Endothelial cell of umbilical vein (primary cell): ENCODE results near the gene PLB1. TPM values are rescaled to one million over a fixed set of nuclear protein-coding genes. Genes with fewer than 3 reads are reported as not detected.

Experiments
- BruUV-seq: library from RNA; stranded (reverse); fragments of 400-500 nt; replicated peaks from 2 replicates; lab custom pipeline; 2021; lab: Mats Ljungman, UMichigan
- CTCF ChIA-PET: fragments of 300-600, 350-600 bp; sonication (Branson Sonifier 250); formaldehyde crosslinking; loops from one replicate; lab custom pipeline; 2021; ENCODE audit warnings: antibody characterized with exemption, inconsistent platforms; lab: Charles Lee
- POLR2A ChIA-PET: fragments of 300-600, 350-600 bp; sonication (Branson Sonifier 250); formaldehyde crosslinking; loops from one replicate; lab custom pipeline; 2021; ENCODE audit warnings: antibody characterized with exemption, inconsistent platforms; lab: Charles Lee
- DNase-seq: peaks from one replicate; pipeline ENCODE4 v3.0.0-alpha.2; 2011; ENCODE audit warnings: low read depth, low spot score
- FAIRE-seq: peaks from 2 replicates; lab custom pipeline; 2011; peaks lifted over from hg19 to GRCh38; lab: Jason Lieb, UNC
- H2AFZ ChIP-seq: 2 replicates; pipeline ENCODE4 v1.6.0; 2012; ENCODE audit warnings: low read depth, low read length, control low read depth, inconsistent platforms
- H3K27ac ChIP-seq: 2 replicates; pipeline ENCODE4 v1.5.1; 2011; ENCODE audit warnings: low read depth, mild to moderate bottlenecking, control low read depth, low read length, moderate library complexity; ENCODE audit not compliant: insufficient read depth
- H3K27me3 ChIP-seq, 2 experiments: 2 replicates each; pipeline versions ENCODE4 v1.6.0 to v1.6.1; 2011; ENCODE audit warnings: low read length in 2 of 2, mixed read lengths in 1 of 2; ENCODE audit not compliant: control insufficient read depth in 2 of 2, insufficient read depth in 2 of 2
- H3K36me3 ChIP-seq, 2 experiments: 2 replicates in 1 of 2; 3 replicates in 1 of 2; pipeline ENCODE4 v1.5.1; 2011; ENCODE audit warnings: low read length in 2 of 2, mild to moderate bottlenecking in 1 of 2, moderate library complexity in 1 of 2; ENCODE audit not compliant: control insufficient read depth in 2 of 2, insufficient read depth in 2 of 2; ENCODE audit errors: extremely low read depth in 1 of 2
- H3K4me1 ChIP-seq: 3 replicates; pipeline ENCODE4 v1.5.1; 2011; ENCODE audit warnings: mild to moderate bottlenecking, low read length; ENCODE audit not compliant: control insufficient read depth, insufficient read depth; ENCODE audit errors: extremely low read depth
- H3K4me2 ChIP-seq: 2 replicates; pipeline ENCODE4 v1.6.1; 2011; ENCODE audit warnings: low read length, control low read depth, mixed read lengths; ENCODE audit not compliant: insufficient read depth
- H3K4me3 ChIP-seq, 3 experiments: fragments of 200-600 bp in 1 of 3; sonication (generic), shearing (Covaris generic) in 1 of 3; replicated peaks in 1 of 3; 2 replicates each; pipeline ENCODE4 v1.5.1; 2011 to 2016; ENCODE audit warnings: control low read depth in 3 of 3, low read length in 3 of 3, mild to moderate bottlenecking in 2 of 3, inconsistent platforms in 1 of 3, low read depth in 1 of 3, moderate library complexity in 1 of 3; ENCODE audit not compliant: insufficient read depth in 1 of 3
- H3K79me2 ChIP-seq: 2 replicates; pipeline ENCODE4 v1.6.0; 2012; ENCODE audit warnings: low read length, inconsistent platforms; ENCODE audit not compliant: control insufficient read depth, insufficient read depth
- H3K9ac ChIP-seq: replicated peaks from 2 replicates; pipeline ENCODE3; 2011; ENCODE audit warnings: low read length, control low read depth; ENCODE audit not compliant: insufficient read depth; ENCODE audit errors: extremely low read depth
- H3K9me1 ChIP-seq: replicated peaks from 3 replicates; pipeline ENCODE4 v1.6.0; 2011; ENCODE audit warnings: mild to moderate bottlenecking, low read length; ENCODE audit not compliant: control insufficient read depth, insufficient read depth; ENCODE audit errors: extremely low read depth
- H3K9me3 ChIP-seq: replicated peaks from 2 replicates; pipeline ENCODE4 v1.5.1; 2012; ENCODE audit warnings: low read length, inconsistent platforms; ENCODE audit not compliant: control insufficient read depth, insufficient read depth
- H4K20me1 ChIP-seq: replicated peaks from 2 replicates; pipeline ENCODE3; 2011; ENCODE audit warnings: mild to moderate bottlenecking, low read length; ENCODE audit not compliant: control insufficient read depth, insufficient read depth; ENCODE audit errors: extremely low read depth
- EZH2 ChIP-seq: IDR thresholded peaks from 2 replicates; pipeline ENCODE4 v1.6.1; 2012; ENCODE audit warnings: borderline replicate concordance, low read depth, mild to moderate bottlenecking, moderate library complexity, low read length, inconsistent platforms; ENCODE audit not compliant: severe bottlenecking
- FOS ChIP-seq: IDR thresholded peaks from 2 replicates; pipeline ENCODE4 v1.6.1; 2011; ENCODE audit warnings: mild to moderate bottlenecking, low read length, moderate library complexity, borderline replicate concordance; ENCODE audit not compliant: insufficient read depth
- GATA2 ChIP-seq: IDR thresholded peaks from 2 replicates; pipeline ENCODE4 v1.7.0; 2011; ENCODE audit warnings: low read depth, mild to moderate bottlenecking, moderate library complexity, mixed read lengths, low read length; ENCODE audit not compliant: insufficient read length, insufficient read depth
- JUN ChIP-seq: IDR thresholded peaks from 2 replicates; pipeline ENCODE4 v1.6.1; 2011; ENCODE audit warnings: borderline replicate concordance, low read depth; ENCODE audit not compliant: insufficient read length, insufficient read depth
- MYC ChIP-seq: IDR thresholded peaks from one replicate; pipeline ENCODE4 v1.6.1; 2011; ENCODE audit warnings: mild to moderate bottlenecking, low read depth, low read length
- POLR2A ChIP-seq: IDR thresholded peaks from 2 replicates; pipeline ENCODE4 v1.6.1; 2012; ENCODE audit warnings: low read depth, mild to moderate bottlenecking, control low read depth, low read length
- POLR2AphosphoS5 ChIP-seq: IDR thresholded peaks from 2 replicates; pipeline ENCODE4 v1.6.1; 2012; ENCODE audit warnings: low read depth, mild to moderate bottlenecking, control low read depth, low read length, moderate library complexity; ENCODE audit not compliant: insufficient read depth
- dilution Hi-C: fragments of 300-500 bp; cut with MboI; formaldehyde crosslinking; loops from one replicate; pipeline ENCODE4 v1.15.0; 2019; ENCODE audit warnings: low sequenced_read_pairs; ENCODE audit not compliant: extremely low pct_ligation_motif_present
- intact Hi-C: fragments of 100-400 bp; cut with micrococcal nuclease; formaldehyde crosslinking; loops from one replicate; pipeline ENCODE4 v1.10.0; 2022
- polyA plus RNA-seq, 4 experiments: library from polyadenylated mRNA; depleted of rRNA in 3 of 4; stranded (reverse) in 3 of 4; unstranded in 1 of 4; fragments of >200 nt; gene quantifications; 2 replicates each; pipeline versions ENCODE4 v1.2.1 to v1.2.3, GENCODE V29; 2011 to 2012; ENCODE audit warnings: missing spikeins in 1 of 4
- total RNA-seq: library from RNA; stranded (reverse); gene quantifications from 2 replicates; pipeline ENCODE4 v1.2.3, GENCODE V29; 2021
- TF ChIP-seq, protein P1 (sequence below), 2 donors: IDR thresholded peaks; 1 replicate in 1 of 2; 2 replicates in 1 of 2; pipeline ENCODE4 v1.5.1; 2011; ENCODE audit warnings: low read length in 2 of 2, mild to moderate bottlenecking in 2 of 2, moderate library complexity in 2 of 2, control low read depth in 1 of 2, inconsistent platforms in 1 of 2, low read depth in 1 of 2; ENCODE audit not compliant: insufficient read depth in 1 of 2; ENCODE audit errors: extremely low read depth in 1 of 2
- TF ChIP-seq, protein P2 (sequence below): IDR thresholded peaks from 2 replicates; pipeline ENCODE4 v1.6.1; 2011; ENCODE audit not compliant: insufficient read depth, insufficient read length

PLB1 gene
- total and polyA plus RNA-seq, 2 donors (not counting 3 experiments of a cell fraction or from before 2014, with no cell fraction given): 0.75 to 0.80 TPM

DNA sequence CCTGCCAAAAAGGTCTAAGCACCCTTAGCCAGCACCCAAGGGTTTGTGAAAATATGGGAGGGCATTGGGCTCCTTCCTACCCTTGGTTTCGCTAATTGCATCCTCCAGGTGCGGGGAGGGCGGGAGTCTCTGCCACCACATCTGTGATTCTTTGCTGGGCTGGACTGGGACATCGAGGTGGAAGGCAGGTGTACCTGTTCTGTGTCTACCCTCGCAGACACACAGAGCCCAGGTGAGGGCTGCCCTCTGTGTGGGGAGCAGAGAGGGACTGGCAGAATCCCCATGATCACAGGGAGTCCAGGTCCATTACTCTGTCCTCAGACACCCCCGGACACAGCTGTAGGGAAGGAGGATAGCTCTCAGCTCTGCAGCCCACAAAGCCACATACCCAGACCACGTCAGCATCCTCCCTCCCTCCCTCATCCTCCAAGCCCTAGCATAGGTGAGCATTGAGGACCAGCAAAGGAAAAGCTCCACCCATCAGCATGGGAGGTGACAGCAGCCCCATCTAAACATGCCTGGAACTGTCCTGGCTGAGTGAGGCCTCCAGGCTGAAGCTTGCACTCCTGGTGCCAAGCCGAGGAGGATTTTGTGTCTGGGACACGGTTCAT lies 49.8 kb downstream of the PLB1 start:
- intact Hi-C loops: no loop called here
- dilution Hi-C loops: no loop called here
- Histone ChIP-seq H3K4me2 (no peak overlapping the region), H3K36me3 (no peaks in the 10 kb centered on the region), H3K4me3 (no peak overlapping the region), H4K20me1 (no peaks in the 10 kb centered on the region), H3K4me1 (peaks cover 13% of the 10 kb centered on the region), H3K27me3 (peaks cover 0 to 2% of the 10 kb centered on the region in 2 experiments), H3K9me1 (no peaks in the 10 kb centered on the region), H3K9me3 (no peaks in the 10 kb centered on the region), H2AFZ (no peak overlapping the region), H3K27ac (no peak overlapping the region), H3K79me2 (no peaks in the 10 kb centered on the region), H3K9ac (no peak overlapping the region)
- FAIRE-seq (no peak), DNase-seq (no peak)
- ChIA-PET CTCF (no interaction called here), POLR2A (no interaction called here)
- TF ChIP-seq FOS (no peak), MYC (no peak), POLR2AphosphoS5 (no peak), EZH2 (no peak), POLR2A (no peak), GATA2 (no peak), JUN (no peak)
- TF ChIP-seq, protein P1, sequence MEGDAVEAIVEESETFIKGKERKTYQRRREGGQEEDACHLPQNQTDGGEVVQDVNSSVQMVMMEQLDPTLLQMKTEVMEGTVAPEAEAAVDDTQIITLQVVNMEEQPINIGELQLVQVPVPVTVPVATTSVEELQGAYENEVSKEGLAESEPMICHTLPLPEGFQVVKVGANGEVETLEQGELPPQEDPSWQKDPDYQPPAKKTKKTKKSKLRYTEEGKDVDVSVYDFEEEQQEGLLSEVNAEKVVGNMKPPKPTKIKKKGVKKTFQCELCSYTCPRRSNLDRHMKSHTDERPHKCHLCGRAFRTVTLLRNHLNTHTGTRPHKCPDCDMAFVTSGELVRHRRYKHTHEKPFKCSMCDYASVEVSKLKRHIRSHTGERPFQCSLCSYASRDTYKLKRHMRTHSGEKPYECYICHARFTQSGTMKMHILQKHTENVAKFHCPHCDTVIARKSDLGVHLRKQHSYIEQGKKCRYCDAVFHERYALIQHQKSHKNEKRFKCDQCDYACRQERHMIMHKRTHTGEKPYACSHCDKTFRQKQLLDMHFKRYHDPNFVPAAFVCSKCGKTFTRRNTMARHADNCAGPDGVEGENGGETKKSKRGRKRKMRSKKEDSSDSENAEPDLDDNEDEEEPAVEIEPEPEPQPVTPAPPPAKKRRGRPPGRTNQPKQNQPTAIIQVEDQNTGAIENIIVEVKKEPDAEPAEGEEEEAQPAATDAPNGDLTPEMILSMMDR (IDR thresholded peaks at IDR 0.05; ENCODE audit: extremely low read depth in 1 of 2, insufficient read depth in 1 of 2, low read depth in 1 of 2, low read length in 2 of 2): no peak
- TF ChIP-seq, protein P2, sequence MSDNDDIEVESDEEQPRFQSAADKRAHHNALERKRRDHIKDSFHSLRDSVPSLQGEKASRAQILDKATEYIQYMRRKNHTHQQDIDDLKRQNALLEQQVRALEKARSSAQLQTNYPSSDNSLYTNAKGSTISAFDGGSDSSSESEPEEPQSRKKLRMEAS: no peak
- no TSS peak for BruUV-seq
